PFSK-1 (cell line): ENCODE data around the gene NRAP.

ENCODE experiments used
- FOXP2 ChIP-seq: optimal IDR thresholded peaks from 2 replicates; pipeline ENCODE3; 2011; ENCODE audit warnings: borderline replicate concordance, control low read depth, inconsistent platforms; ENCODE audit not compliant: insufficient read depth; ENCODE audit errors: extremely low read length, extremely low read depth
- POLR2AphosphoS5 ChIP-seq: IDR thresholded peaks from 2 replicates; pipeline ENCODE4 v1.6.1; 2012; ENCODE audit warnings: low read depth, mild to moderate bottlenecking, control low read depth, low read length, moderate library complexity
- SIN3A ChIP-seq: IDR thresholded peaks from 2 replicates; pipeline ENCODE4 v1.6.1; 2012; ENCODE audit warnings: mild to moderate bottlenecking, low read length, moderate library complexity, borderline replicate concordance; ENCODE audit not compliant: insufficient read depth
- TAF1 ChIP-seq: IDR thresholded peaks from 2 replicates; pipeline ENCODE4 v1.6.1; 2012; ENCODE audit warnings: low read length, control low read depth, borderline replicate concordance; ENCODE audit not compliant: insufficient read depth
- TF ChIP-seq, protein P1 (sequence below), 2 experiments: IDR thresholded peaks; 2 replicates each; pipeline versions ENCODE4 v1.6.1 to v1.8.0; 2011 to 2012; ENCODE audit warnings: low read depth in 2 of 2, low read length in 2 of 2, control low read depth in 1 of 2, inconsistent platforms in 1 of 2, mild to moderate bottlenecking in 1 of 2, moderate library complexity in 1 of 2; ENCODE audit not compliant: insufficient read depth in 1 of 2

The NRAP gene

DNA sequence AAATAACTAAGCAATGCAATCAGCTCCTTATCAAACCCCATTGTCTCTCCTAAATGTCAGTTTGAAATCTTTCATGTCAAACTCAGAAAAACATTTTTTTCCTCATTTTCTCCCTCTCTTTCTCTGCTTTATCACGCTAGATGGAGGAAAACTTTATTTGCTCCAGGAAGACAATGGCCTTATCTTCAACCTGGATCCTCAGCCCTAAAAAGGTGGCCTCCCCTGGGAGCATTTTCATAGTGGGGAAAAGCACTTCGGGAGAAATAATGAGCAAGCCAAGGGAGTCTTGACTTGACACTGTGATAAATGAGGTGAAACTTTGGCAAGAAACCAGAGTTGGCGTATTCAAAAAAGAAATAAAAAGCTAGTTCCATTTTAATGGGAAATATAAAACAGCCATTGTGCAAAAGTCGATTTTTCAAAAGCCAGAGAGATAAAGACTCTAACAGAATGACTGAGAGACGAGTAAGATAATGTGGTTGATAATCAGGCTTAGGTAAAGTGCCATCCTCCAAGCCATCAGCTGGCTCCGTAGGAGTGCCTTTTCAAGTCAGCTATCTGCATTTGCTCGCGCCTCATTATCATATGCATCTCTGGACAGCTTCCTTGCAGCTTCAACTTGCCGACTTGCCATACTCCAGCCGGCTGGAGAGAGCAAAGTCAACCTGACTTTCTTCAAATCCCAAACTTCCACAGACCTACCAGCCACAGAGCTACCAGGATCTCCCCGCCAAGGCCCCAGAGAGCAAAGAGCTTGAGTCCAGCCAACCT is 91.1 kb downstream of the NRAP start:
- TF ChIP-seq FOXP2 (no peak), TAF1 (no peak), SIN3A (no peak), POLR2AphosphoS5 (no peak)
- TF ChIP-seq, protein P1, sequence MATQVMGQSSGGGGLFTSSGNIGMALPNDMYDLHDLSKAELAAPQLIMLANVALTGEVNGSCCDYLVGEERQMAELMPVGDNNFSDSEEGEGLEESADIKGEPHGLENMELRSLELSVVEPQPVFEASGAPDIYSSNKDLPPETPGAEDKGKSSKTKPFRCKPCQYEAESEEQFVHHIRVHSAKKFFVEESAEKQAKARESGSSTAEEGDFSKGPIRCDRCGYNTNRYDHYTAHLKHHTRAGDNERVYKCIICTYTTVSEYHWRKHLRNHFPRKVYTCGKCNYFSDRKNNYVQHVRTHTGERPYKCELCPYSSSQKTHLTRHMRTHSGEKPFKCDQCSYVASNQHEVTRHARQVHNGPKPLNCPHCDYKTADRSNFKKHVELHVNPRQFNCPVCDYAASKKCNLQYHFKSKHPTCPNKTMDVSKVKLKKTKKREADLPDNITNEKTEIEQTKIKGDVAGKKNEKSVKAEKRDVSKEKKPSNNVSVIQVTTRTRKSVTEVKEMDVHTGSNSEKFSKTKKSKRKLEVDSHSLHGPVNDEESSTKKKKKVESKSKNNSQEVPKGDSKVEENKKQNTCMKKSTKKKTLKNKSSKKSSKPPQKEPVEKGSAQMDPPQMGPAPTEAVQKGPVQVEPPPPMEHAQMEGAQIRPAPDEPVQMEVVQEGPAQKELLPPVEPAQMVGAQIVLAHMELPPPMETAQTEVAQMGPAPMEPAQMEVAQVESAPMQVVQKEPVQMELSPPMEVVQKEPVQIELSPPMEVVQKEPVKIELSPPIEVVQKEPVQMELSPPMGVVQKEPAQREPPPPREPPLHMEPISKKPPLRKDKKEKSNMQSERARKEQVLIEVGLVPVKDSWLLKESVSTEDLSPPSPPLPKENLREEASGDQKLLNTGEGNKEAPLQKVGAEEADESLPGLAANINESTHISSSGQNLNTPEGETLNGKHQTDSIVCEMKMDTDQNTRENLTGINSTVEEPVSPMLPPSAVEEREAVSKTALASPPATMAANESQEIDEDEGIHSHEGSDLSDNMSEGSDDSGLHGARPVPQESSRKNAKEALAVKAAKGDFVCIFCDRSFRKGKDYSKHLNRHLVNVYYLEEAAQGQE (IDR thresholded peaks at IDR 0.05; ENCODE audit: insufficient read depth in 1 of 2, low read depth in 2 of 2, low read length in 2 of 2), result no peak

DNA sequence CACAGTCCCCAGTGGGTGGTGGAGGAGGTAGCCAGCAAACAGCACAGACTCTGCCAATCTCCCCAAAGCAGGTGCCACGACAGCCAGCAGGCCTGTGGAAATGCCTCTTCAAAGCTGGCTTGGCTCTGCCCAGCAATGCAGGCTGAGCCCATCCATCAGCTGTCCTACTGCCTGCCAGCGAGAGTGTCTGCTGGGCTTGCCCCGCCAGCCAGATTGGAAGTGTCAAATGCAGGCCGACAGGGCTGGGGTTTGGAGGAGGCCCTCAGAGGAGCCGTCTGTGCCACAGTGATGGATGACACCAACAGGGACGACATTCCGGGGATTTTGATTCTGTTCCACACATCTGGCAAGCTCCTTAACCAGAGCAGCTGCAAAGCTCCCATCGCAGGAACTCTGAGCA is 94.3 kb downstream of the NRAP start:
- TF ChIP-seq FOXP2 (no peak), TAF1 (no peak)

DNA sequence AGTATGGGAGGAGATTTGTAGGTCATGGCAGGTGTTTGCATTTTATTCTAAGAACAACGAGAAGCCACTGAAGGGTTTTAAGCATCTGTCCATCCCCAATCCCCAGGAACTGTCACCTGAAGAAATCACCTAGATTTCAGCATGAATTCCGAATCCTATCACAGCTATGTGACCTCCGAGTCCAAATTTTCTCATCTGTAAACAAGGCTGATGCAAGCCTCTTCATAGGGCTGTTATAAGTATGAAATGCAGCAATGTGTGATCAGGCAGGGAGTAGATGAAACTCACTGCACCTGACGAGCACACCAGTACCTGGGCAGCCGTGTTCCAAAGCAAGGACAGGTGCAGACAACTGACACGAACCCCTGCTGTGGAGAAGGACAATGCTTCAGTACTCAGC is 97.0 kb downstream of the NRAP start:
- TF ChIP-seq TAF1, result no peak

GRCh38 chr10:113565364-113565763 is 98.5 kb downstream of the NRAP start:
- TF ChIP-seq, protein P1 (IDR thresholded peaks at IDR 0.05; ENCODE audit: insufficient read depth in 1 of 2, low read depth in 2 of 2, low read length in 2 of 2), result no peak
- TF ChIP-seq POLR2AphosphoS5 (no peak), FOXP2 (no peak), TAF1 (no peak), SIN3A (no peak)

GRCh38 chr10:113563306-113564088 is 100.3 kb downstream of the NRAP start:
- no peak for TF ChIP-seq SIN3A
- no peak for TF ChIP-seq POLR2AphosphoS5

DNA sequence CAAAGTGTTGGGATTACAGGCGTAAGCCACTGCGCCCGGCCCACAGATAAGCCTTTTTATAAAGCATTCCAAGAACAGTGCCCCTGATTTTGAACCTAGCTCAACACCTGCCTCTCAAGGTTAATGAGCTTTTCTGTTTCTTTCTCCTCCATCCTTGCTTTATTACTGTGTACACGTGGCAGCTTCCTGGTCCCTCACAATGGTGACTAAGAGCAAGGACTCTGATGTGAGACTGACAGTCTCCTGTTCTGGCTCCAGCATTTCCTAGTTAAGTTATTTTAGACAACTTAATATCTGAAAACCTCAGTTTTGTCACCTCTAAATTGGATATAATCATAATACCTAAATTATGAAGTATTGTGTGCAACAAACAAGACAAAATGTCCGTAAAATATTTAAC is 101.1 kb downstream of the NRAP start:
- TF ChIP-seq POLR2AphosphoS5, result no peak
- TF ChIP-seq, protein P1 (IDR thresholded peaks at IDR 0.05; ENCODE audit: insufficient read depth in 1 of 2, low read depth in 2 of 2, low read length in 2 of 2), result no peak
- TF ChIP-seq SIN3A, result no peak
- TF ChIP-seq FOXP2, result no peak
- TF ChIP-seq TAF1, result no peak
